Neural cell (in vitro differentiated cells): ENCODE results near the gene RDH11. TPM values are rescaled to one million over a fixed set of nuclear protein-coding genes. Genes with fewer than 3 reads are reported as not detected.

Source experiments
- H2AFZ ChIP-seq: fragments of 200-600, 300-800 bp; sonication (generic), shearing (Covaris generic); 2 replicates; pipeline ENCODE4 v1.6.0; 2014; ENCODE audit warnings: low read depth, mild to moderate bottlenecking, antibody characterized with exemption, low read length, moderate library complexity
- H3F3A ChIP-seq: fragments of 200-600 bp; shearing (Covaris generic); 2 replicates; pipeline ENCODE4 v1.6.1; 2016; ENCODE audit warnings: mild to moderate bottlenecking, moderate library complexity, mixed read lengths, antibody characterized with exemption, low read length; ENCODE audit not compliant: insufficient read depth, poor library complexity, severe bottlenecking
- H3K27ac ChIP-seq: fragments of 200-600, 300-800 bp; sonication (generic), shearing (Covaris generic); 2 replicates; pipeline ENCODE4 v1.5.1; 2014; ENCODE audit warnings: mild to moderate bottlenecking, low read length, moderate library complexity
- H3K27me3 ChIP-seq: fragments of 300-800, 200-600 bp; sonication (generic), shearing (Covaris generic); 2 replicates; pipeline ENCODE4 v1.6.0; 2014; ENCODE audit warnings: mild to moderate bottlenecking, low read depth, low read length, moderate library complexity; ENCODE audit not compliant: insufficient read depth
- H3K36me3 ChIP-seq: fragments of 300-800, 200-600 bp; sonication (generic), shearing (Covaris generic); 2 replicates; pipeline ENCODE4 v1.5.1; 2014; ENCODE audit warnings: mild to moderate bottlenecking, antibody characterized with exemption, low read length, moderate library complexity; ENCODE audit not compliant: insufficient read depth
- H3K4me2 ChIP-seq: fragments of 300-800, 200-600 bp; sonication (generic), shearing (Covaris generic); 2 replicates; pipeline ENCODE4 v1.6.0; 2014; ENCODE audit warnings: mild to moderate bottlenecking, low read length
- H3K4me3 ChIP-seq: fragments of 300-800, 200-600 bp; sonication (generic), shearing (Covaris generic); 2 replicates; pipeline ENCODE4 v1.5.1; 2014; ENCODE audit warnings: mild to moderate bottlenecking, low read length, moderate library complexity
- H3K79me2 ChIP-seq: fragments of 200-600 bp; shearing (Covaris generic); replicated peaks from 2 replicates; pipeline ENCODE4 v1.6.0; 2014; ENCODE audit warnings: mild to moderate bottlenecking, low read length, moderate library complexity; ENCODE audit not compliant: insufficient read depth
- H3K9ac ChIP-seq: fragments of 300-800, 200-600 bp; sonication (generic), shearing (Covaris generic); 2 replicates; pipeline ENCODE4 v1.6.1; 2016; ENCODE audit warnings: mild to moderate bottlenecking, low read length, mixed read lengths
- H3K9me2 ChIP-seq: fragments of 200-600 bp; shearing (Covaris generic); 2 replicates; pipeline ENCODE4 v1.6.1; 2016; ENCODE audit warnings: mild to moderate bottlenecking, low read length, mixed read lengths; ENCODE audit not compliant: insufficient read depth
- H3K9me3 ChIP-seq: fragments of 200-600, 300-800 bp; sonication (generic), shearing (Covaris generic); 2 replicates; pipeline ENCODE4 v1.6.1; 2016; ENCODE audit warnings: mild to moderate bottlenecking, mixed run types, low read length, moderate library complexity, mixed read lengths
- H4K20me1 ChIP-seq: fragments of 200-600 bp; shearing (Covaris generic); 2 replicates; pipeline ENCODE4 v1.6.1; 2016; ENCODE audit warnings: mild to moderate bottlenecking, mixed run types; ENCODE audit not compliant: insufficient read depth
- EP300 ChIP-seq: fragments of 450-650 bp; conservative IDR thresholded peaks from 2 replicates; pipeline ENCODE4 v1.6.1; 2014; ENCODE audit warnings: antibody characterized with exemption, mild to moderate bottlenecking, moderate library complexity; ENCODE audit not compliant: poor library complexity, severe bottlenecking
- EZH2 ChIP-seq: fragments of 200-600, 300-800 bp; shearing (Covaris generic), sonication (generic); IDR thresholded peaks from 2 replicates; pipeline ENCODE4 v1.6.1; 2014; ENCODE audit warnings: antibody characterized with exemption, low read length, borderline replicate concordance, mild to moderate bottlenecking; ENCODE audit not compliant: insufficient read depth, poor library complexity, severe bottlenecking
- MXI1 ChIP-seq: fragments of 450-650 bp; conservative IDR thresholded peaks from 2 replicates; pipeline ENCODE4 v1.6.1; 2014; ENCODE audit warnings: antibody characterized with exemption, mild to moderate bottlenecking; ENCODE audit not compliant: poor library complexity, severe bottlenecking
- POLR2AphosphoS5 ChIP-seq: IDR thresholded peaks from 2 replicates; pipeline ENCODE4 v1.6.1; 2012
- RAD21 ChIP-seq: fragments of 450-650 bp; conservative IDR thresholded peaks from 2 replicates; pipeline ENCODE4 v1.6.1; 2014; ENCODE audit warnings: antibody characterized with exemption, mild to moderate bottlenecking, moderate library complexity
- REST ChIP-seq: IDR thresholded peaks from 2 replicates; pipeline ENCODE4 v1.6.1; 2012; ENCODE audit warnings: borderline replicate concordance
- SMC3 ChIP-seq: fragments of 450-650 bp; conservative IDR thresholded peaks from 2 replicates; pipeline ENCODE4 v1.6.1; 2014; ENCODE audit warnings: antibody characterized with exemption, mild to moderate bottlenecking, moderate library complexity; ENCODE audit not compliant: poor library complexity
- TAF1 ChIP-seq: IDR thresholded peaks from 2 replicates; pipeline ENCODE4 v1.6.1; 2012; ENCODE audit warnings: low read depth
- polyA plus RNA-seq: library from polyadenylated mRNA; depleted of rRNA; stranded (reverse); fragments of >200 nt; gene quantifications from 2 replicates; pipeline ENCODE4 v1.2.3, GENCODE V29; 2014
- TF ChIP-seq, protein P1 (sequence below): fragments of 450-650 bp; IDR thresholded peaks from 2 replicates; pipeline ENCODE4 v1.5.1; 2014; ENCODE audit warnings: antibody characterized with exemption, mild to moderate bottlenecking, moderate library complexity; ENCODE audit not compliant: poor library complexity, severe bottlenecking

RDH11 gene
- polyA plus RNA-seq, 1 donor from 2014 or later, result 190 TPM

- Histone ChIP-seq H3K9me3 (no peaks in the 10 kb centered on the region), H3K79me2 (no peaks in the 10 kb centered on the region), H3F3A (no peaks in the 10 kb centered on the region), H3K27me3 (no peaks in the 10 kb centered on the region), H3K9ac (no peak overlapping the region), H3K36me3 (peaks cover 2% of the 10 kb centered on the region), H3K4me2 (no peak overlapping the region), H3K4me3 (no peak overlapping the region), H3K27ac (no peak overlapping the region), H4K20me1 (no peaks in the 10 kb centered on the region), H2AFZ (no peak overlapping the region), H3K9me2 (no peaks in the 10 kb centered on the region)
- TF ChIP-seq RAD21 (no peak), MXI1 (no peak), EZH2 (no peak), EP300 (no peak), TAF1 (no peak), POLR2AphosphoS5 (no peak)
- TF ChIP-seq, protein P1, sequence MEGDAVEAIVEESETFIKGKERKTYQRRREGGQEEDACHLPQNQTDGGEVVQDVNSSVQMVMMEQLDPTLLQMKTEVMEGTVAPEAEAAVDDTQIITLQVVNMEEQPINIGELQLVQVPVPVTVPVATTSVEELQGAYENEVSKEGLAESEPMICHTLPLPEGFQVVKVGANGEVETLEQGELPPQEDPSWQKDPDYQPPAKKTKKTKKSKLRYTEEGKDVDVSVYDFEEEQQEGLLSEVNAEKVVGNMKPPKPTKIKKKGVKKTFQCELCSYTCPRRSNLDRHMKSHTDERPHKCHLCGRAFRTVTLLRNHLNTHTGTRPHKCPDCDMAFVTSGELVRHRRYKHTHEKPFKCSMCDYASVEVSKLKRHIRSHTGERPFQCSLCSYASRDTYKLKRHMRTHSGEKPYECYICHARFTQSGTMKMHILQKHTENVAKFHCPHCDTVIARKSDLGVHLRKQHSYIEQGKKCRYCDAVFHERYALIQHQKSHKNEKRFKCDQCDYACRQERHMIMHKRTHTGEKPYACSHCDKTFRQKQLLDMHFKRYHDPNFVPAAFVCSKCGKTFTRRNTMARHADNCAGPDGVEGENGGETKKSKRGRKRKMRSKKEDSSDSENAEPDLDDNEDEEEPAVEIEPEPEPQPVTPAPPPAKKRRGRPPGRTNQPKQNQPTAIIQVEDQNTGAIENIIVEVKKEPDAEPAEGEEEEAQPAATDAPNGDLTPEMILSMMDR, result no peak
These were observed 53.4 kb downstream of the RDH11 start for GRCh38 chr14:67641902-67642749.

DNA sequence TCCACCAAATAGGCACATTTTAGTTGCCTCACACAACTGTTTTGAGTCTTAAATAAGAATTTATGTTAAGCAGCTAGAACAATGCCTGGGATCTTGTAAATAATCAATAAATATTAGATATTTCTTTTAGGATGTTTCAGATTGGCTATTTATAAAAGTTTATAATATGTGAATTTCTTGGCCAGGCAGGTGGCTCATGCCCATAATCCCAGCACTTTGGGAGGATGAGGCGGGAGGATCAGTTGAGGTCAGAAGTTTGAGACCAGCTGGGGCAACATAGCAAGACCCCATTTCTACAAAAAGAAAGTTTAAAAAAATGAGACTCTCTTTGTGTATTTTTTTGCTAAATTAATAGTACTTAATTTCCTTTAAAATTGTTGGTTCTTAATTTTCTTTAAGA lies 54.1 kb downstream of the RDH11 start:
- Histone ChIP-seq H3K9me3 (no peaks in the 10 kb centered on the region), H3F3A (no peaks in the 10 kb centered on the region), H3K27ac (no peak overlapping the region), H3K36me3 (no peaks in the 10 kb centered on the region), H3K4me2 (no peak overlapping the region), H3K9ac (no peak overlapping the region), H3K27me3 (no peaks in the 10 kb centered on the region), H4K20me1 (no peaks in the 10 kb centered on the region), H2AFZ (no peak overlapping the region), H3K79me2 (no peaks in the 10 kb centered on the region), H3K9me2 (no peaks in the 10 kb centered on the region), H3K4me3 (no peak overlapping the region)
- TF ChIP-seq, protein P1, result no peak
- TF ChIP-seq POLR2AphosphoS5 (no peak), REST (no peak), TAF1 (no peak), MXI1 (no peak), RAD21 (no peak), EZH2 (no peak), EP300 (no peak), SMC3 (no peak)
